GM21786 (cell line): ENCODE data around the gene SPAG8.

Source experiments
- ATAC-seq: cut with Tn5 transposase; IDR thresholded peaks from one replicate; pipeline ENCODE4 v1.9.1; 2021; ENCODE audit not compliant: unreplicated experiment

The SPAG8 gene

DNA sequence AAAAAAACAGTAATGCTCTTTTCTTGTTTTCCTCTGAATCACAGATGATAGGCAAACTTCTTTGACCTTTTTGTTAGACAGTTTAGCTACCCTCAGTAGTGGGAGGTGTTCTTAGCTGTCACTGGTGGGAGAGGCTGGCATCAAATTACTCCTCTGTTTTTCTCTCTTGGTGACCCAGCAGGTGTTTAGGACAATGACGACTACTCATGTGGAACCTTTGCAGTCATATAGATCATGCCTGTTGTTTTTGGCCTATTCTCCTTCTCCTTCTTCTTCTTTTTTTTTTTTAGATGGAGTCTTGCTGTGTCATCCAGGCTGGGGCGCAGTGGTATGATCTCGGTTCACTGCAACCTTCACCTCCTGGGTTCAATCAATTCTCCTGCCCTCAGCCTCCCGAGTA lies 36.0 kb downstream of the SPAG8 start:
- ATAC-seq = no peak

DNA sequence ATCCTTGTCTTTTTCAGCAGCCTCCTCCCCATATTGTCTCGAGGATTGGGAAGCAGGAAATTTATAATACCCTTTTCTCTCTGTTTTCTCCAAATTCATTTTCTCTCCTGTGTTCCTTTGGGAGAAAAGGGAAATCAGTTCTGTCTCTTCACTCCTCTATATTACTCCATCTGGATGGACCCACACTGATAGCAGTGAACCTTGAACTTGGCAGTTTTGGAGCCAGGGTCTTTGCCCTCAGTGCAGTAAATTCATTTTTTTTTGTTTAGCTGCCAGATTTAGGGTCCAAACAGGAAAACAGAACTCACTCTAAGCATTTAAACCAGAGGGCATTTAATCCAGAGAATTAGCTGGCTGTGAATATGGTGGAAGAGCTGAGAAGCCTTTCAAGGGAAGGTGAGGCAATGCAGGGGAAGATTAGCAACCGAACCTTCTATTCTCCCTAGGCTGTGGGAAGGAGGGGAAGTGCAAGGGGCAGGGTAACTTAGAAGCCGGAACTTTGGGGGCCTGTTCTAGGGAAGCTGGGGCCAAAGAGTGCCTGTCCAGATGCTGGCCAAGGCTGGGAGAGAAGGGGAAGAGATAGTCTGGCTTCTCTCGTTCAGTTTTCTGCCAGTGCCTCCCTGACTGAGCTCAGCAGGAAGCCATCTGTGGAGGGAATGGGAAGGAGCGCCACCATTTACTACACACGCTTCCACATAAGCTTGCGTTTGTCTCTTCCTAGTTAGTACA lies 37.0 kb downstream of the SPAG8 start:
- ATAC-seq = no peak

DNA sequence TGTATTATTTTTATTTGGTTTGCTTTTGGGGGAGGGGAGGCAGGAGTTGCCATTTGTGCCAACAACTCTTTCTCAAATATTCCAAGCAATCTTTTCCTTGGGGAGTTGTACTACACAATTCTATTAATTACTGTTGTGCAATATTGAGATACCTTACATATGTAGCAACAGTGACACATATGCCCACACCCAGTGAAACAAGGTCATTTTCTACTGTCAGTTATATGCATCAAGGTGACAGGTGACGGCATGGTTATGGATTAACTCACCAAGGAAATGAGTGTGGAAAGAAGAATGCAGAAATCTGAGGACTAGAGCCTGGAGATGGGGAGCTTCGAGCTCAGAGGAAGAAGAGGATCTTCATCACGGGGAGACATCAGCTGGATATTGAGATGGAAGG lies 40.1 kb downstream of the SPAG8 start:
- ATAC-seq = no peak

DNA sequence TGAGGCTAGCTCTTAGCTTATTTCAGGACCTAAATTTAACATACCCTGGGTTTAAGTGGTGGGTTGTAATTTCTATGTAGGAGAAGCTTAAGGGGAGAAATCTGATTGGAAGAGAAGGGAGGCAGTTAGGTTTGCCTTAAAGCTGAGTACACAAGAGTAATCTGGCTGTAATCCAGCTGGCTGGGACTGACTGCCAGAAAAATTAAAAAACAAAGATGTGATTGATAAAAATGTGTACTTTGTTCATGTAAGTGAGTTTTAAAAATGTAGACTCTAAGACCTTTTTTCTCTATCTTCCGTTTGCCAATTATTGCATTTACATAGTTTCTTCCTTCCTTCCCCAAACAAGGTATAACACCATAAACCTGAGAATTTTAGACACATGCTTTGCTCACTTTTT lies 40.5 kb downstream of the SPAG8 start:
- ATAC-seq = no peak

DNA sequence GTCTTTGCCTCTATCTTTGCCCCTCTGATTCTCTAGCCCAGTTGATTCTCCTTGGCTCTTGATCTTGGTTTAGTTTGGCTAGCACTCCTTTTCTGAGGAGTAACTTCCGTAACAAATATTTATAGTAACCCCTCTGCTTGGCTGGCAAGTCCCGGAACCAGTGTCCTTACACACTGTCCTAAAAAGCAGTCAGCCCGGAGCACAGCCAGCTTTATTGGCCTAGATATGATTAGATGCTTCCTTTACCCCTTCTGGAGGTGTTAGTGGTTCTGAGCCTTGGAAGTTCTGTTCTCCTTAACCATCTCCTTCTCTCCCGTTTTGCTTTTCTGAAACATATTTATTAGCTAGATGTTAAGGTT lies 41.0 kb downstream of the SPAG8 start:
- ATAC-seq = no peak

DNA sequence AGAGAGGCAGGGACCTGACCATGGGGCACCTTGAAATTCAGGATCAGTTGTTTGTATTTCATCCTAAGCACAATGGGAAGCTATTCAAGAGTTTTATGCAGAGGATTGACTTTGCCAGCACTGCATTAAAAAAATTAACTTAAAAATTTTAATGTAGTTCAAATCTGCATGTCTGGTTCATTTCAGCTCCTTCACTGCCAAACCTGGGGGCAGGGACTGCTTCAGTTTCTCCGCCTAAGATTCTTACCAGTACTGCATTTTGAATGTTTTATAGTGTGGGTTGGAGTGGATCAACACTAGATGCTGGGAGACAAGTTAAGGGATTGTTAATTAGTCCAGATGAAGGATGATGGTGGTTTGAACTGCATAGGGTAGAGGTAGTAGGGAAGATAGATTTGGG lies 42.3 kb downstream of the SPAG8 start:
- ATAC-seq = no peak

DNA sequence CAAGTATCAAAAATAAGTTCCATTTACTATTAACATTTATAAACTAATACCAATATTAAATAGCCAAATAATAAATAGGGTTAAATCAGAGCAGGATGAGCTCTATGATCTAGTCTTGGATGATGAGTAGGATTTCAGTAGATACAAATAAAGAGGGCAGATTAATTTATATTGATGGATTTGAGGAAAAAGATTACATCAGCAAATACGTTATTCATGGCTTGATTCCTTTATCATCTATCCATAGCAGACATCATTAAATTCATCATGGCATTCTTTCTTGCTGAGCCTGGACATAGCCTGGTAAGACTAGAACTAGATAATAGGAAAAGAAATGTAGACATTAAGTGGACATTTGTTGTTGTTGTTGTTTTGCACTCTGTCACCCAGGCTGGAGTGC lies 44.6 kb downstream of the SPAG8 start:
- no peak for ATAC-seq

DNA sequence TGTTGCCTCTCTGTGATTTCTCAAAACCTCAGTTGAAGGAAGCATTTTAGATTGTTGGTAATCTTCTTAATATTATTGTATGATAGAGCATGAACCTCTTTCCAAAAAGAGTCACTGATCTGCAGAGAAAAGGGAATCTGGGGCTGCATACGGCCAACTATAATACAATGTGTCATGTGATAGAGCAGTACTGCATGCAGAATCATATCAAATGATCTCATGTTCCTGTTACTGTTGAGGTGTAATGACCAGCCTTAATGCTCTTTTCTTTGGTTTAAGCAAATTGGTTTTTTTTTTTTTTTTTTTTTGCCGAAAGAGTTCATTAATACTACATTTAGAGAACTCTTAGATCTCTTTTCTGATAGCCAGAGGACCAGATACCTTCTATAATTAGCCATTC lies 45.1 kb downstream of the SPAG8 start:
- no peak for ATAC-seq

DNA sequence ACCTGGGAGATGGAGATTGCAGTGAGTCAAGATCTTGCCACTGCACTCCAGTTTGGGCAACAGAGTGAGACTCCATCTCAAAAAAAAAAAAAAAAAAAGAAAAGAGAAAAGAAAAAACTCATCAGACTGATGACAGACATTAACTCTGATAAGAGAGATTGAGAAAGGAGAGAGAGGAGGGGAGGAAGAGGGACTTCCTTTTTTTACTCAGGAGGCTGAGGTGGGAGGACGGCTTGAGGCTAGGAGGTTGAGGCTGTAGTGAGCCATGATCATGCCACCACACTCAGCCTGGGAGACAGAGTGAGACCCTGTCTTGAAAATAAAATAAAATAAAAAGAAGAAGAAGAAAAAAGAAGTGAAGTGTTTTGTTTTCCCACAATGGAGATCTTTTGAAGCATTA lies 48.3 kb downstream of the SPAG8 start:
- no peak for ATAC-seq

DNA sequence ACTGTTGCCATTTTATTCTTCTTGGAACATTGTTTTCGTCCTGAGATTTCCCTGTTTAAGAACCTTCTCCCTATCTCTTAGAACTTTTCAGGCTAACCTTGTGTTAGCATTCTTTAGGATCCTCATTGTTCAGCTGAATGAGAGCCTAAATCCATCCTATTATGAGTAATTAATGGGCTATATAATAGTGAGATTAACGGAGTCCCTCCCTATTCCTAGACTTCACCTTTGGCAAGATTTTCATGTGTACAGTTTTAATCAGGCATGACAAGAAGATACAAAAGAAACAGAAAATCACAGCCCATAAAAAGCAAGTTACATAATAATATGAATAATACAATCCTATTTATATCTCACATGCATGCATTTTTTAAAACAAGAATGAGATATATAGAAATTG lies 48.9 kb downstream of the SPAG8 start:
- ATAC-seq = no peak

DNA sequence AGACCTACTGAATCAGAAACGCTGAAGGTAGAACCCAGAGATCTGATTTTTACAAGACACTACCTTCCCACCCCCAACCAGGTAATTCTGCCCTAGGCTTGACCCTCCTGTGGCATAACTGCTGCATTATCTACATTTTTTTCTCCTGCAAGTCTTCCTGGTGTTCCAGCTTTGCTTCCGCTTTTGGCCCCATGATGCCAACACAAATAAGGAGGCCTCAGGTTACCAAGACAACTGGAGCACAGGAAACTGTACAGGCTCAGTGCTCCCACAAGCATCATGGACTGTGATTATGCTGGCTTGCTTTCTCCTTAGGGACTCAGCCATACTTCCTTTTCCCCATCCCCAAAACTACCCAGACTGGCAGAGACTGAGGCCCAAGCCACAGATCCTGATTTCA lies 51.4 kb downstream of the SPAG8 start:
- no peak for ATAC-seq

DNA sequence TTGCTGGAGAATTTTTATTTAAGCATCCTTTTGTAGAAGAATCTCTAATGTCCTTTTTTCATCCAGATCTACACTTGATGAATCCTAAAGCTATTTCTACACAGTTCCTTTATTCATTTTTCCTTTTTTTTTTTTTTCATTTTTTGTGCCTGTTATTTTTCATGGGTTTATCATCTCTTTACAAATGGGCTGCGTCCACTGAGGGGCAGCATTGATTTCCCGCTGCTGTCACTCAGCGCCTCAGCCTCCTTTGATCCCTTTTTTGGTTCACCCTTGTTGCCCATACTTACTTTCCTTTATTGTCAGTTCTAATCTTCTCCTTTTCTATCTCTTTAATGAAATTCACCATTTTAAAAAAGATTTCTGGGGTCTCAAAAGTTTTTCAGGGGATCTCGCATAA lies 52.3 kb downstream of the SPAG8 start:
- no peak for ATAC-seq
